CD4-positive, alpha-beta T cell treated with Interferon gamma for 1 hour (primary cell): Measurements from ENCODE around the gene MSI2.
"Not testable (repeated sequence)": the region's sequence is repeated elsewhere in the genome, so short reads cannot be mapped to it uniquely, and the experiment has no call there.

Experiments
- DNase-seq: peaks from one replicate; pipeline ENCODE4 v3.0.0-alpha.2; 2020

The MSI2 gene

DNA sequence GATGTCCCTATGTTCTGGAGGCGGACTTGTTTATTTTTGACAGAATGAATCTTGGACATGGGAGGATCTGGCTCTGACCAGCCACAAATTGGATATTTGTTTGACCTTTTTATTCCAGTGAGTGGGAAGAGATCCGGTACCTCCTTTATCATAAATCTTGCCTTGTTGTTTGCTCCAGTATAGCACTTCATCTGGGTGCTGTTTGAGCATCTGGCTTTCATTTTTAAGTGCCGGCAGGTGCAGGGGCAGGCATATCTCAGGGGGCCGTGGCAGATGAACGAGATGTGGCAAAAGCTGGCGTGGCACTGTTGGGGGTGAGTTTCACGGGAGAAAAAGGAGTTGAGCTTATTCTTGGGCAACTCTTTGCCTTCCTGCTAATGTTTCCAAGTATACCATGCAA, 37.8 kb downstream of the MSI2 start:
- no peak for DNase-seq

DNA sequence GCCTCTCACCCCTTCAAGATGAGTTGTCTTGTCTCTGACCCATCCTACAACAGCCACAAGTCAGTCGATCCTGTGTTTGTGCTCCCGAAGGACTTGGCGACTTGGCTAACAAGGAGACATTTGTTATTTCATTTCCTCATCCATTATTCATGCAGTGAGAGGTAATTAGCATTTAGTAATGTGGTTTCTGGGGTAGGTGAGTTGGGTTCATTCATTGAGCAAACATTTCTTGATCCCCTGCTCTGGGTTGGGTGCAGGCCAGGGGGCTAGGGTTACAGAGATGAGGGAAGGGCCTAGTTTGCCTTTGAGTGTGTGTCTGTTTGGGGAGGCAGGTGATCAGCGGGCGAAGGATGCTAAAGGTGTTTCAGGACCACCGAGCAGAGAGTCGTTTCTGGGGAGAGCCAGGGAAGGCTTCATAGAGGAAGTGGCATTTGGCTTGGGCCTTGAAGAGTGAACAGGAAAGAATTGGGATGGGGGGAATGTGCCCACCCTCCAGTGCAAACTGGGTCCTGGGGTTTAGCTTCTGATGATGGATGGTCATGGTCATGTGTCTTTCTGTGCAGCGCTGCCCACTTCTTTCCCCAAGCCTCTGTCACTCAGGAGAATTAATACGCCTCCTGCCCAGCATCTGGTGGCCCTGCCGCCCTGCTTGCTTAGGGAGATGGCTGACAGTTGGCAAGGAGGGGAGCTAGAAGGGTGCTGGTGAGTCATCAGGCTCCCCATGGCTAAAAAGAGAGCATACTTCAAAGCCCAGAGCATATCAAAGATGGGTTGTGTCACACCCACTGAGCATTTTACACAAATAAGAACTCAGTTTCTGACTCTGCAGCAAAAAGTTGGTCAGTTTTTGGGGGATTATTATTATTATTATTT, 38.5 kb downstream of the MSI2 start:
- DNase-seq = no peak

DNA sequence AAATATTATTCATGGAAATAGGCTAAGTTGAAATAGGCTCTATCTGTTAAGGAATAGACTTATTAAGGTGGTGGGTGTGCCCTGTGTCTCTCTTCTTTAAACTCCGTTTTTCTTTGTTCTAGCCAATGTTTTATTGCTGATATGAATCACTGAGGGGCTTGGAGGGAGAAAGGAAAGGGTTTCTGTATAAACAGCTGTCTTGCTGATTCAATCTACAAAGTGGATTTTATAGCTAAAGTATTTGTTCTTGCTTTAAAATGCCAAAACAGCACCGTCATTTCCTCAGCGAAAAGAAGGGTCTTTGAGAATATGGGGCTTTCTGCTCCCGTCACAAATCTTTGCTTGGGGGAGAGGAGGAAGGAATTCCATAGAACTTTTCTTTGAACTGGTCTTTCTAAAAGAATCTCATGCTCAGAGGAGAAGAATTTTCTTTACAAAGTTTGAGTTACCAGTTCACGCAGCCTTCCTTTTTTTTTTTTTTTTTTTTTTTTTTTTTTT, 39.3 kb downstream of the MSI2 start:
- no peak for DNase-seq

DNA sequence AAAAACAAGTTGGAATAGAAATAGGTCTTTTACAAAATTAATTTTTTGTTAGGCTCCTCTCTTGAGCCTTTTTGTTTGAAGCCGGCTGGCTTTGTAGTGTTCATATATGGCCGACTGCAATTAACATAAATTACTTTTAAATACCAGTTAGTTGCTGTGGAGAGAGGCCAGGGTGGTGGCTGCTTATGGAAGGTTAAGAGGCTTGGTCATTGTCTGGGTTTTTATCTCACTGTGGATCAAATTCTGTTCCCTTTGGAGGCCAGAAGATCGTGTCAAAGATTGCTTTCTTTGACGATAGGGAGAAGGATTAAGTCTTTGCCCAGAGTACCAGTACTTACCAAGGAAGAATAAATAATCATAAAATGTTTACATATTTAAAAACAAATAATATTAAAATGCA, 39.9 kb downstream of the MSI2 start:
- no peak for DNase-seq

DNA sequence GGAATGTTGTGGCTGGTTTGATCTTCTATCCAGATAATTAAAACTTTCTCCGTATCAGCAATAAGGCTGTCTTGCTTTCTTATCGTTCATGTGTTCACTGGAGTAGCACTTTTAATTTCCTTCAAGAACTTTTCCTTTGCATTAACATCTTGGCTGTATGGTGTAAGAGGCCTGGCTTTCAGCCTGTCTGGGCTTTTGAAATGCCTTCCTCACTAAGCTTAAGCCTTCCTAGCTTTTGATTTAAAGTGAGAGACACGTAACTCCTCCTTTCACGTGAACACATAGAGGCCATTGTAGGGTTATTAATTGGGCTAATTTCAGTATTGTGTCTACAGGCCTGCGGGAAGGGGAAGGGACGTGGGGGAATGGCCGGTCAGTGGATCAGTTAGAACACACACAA, 42.9 kb downstream of the MSI2 start:
- DNase-seq = no peak

DNA sequence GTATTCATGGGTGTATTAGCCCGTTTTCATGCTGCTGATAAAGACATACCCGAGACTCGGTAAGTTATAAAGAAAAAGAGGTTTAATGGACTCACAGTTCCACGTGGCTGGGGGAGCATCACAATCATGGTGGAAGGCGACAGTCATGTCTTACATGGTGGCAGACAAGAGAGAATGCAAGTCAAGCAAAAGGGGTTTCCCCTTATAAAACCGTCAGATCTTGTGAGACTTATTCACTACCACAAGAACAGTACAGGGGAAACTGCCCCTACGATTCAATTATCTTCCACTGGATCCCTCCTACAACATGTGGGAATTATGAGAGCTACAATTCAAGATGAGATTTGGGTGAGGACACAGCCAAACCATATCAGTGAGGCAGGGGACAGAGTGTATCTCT, 44.3 kb downstream of the MSI2 start:
- not testable (repeated sequence) for DNase-seq

DNA sequence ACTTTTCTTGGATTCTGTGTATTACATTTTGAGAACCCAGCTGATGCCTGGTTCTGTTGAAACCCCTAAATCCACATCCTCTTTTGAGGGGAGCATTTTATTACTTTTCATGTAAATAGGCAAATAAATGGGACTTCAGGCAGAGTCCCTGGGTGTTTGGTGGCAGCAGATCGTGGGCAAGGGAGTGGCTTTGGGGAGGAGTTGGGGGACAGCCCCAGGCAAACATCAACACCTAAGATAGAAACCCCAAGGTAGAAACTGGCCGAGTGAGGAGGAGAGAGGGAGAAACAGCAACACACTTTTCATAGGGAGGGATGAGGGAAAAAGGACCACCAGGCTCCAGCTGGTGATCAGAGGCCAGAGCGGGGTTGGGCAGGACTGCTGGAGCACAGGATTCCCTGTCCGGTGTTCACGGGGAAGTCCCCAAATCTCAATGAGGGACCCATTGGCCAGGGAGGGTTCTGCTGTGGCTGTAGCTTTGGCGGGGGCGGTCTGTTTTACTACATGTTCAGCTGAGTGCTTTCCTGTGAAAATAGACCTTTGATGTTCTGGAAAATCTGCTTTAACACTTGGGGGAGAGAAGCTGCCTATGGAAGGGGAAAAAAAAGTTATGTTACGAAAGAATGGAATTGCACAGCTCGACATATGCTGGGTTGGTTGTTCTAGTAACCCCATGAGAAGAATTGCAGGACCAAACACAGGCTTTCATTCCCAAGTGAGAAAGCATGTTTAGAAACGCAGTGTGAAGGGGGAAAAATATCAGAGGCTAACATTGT, 46.6 kb downstream of the MSI2 start:
- DNase-seq = no peak

DNA sequence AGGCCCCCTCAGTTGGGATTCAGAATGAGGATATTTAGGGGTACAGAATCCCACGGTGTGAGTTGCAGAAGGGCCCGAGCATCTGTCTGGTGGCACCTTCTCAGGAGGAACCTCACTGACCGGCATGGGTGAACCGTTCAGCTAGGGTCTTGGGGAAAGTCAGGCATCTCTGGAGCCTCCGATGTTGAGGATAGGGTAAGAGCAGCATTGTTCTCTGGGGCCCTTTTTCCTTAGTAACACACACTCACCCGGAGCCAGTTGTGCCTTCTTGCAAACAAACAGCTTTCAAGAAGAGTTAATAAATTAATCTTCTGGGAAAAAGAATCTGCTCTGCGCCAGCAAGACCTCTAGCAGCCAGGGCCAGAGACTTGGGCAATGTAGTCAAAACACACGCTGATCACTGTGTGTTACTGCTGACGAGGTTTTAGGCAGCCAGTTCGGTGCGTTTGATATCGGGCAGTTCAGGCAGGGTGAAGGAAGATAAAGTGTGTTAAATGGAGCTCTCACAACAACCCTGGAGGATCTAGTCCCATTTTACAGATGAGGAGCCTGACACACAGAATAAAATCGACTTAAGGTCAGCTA, 48.9 kb downstream of the MSI2 start:
- DNase-seq = no peak

DNA sequence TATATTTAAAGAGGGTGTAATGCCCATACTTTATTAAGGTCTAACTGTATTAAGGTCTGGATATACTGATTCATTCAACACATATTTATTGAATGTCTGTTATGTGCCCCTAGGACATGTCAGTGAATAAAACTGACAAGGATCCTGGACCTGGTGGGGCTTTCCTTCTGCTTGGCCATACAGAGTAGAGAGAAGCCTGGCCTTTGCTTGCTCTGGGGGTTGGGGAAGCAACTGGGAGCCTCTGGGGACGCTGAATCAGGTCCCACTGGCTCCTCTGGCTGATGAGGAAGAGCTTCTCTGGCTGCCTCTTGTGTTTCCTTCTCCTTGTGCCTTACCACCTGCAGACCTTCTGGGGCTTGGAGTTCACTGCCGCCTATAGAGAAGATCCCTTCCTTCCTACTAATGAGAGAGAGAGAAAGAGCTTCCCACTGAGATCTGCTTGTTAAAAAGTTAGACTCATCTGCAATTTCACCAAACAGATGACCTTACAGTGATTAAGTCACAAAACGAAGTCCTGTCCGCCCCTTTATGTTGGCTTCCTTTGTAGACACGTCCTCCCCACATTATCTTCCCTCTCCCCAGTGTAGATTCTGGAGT, 49.7 kb downstream of the MSI2 start:
- DNase-seq = no peak

DNA sequence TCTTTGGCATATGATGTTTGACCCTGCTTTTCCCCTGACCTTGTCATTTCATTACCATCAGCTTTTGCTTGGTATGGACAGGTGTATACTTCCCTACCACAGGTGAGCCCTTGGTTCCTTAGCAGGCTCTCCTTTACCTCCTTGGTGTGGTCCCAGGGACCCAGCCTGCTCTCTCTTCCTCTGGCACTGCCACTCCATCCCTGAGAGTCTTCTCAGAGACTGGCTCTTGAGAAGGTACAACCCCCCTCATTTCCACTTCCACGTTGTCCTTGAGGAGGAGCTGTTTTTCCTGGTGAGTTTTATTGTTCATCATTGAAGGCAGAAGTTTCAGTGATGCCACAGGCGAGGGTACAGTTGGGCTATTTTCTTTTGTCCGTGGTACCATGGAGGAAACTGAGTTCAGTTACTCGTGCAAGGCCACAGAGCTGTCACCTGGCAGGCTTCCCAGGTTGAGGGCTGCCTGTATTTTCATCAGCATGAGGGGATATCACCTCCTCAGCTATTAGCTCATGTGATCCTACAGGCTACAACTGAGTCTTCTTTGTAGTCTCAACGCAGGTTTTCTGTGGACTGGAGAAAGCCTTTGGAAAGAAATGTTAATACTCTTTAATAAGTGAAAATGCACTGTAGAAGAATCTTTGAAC, 52.3 kb downstream of the MSI2 start:
- DNase-seq = no peak

DNA sequence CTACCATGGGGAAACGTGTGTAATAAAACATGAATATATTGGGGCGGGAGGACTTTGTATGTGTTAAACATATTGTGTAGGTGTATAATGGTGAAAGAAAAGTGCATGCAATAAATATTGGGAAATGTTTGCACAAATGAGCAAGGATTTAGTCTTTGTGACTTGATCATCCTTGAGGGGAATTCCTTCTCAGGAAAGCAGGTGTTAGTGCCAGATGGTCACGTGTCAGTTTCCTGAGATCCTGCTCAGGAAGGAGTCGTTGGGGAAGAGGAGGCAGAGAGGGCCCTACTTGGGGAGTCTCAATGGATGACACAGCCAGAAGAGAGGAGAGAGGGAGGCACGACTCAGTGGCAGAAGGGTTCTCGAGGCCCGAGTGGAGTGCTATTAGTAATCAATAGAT, 53.2 kb downstream of the MSI2 start:
- no peak for DNase-seq

DNA sequence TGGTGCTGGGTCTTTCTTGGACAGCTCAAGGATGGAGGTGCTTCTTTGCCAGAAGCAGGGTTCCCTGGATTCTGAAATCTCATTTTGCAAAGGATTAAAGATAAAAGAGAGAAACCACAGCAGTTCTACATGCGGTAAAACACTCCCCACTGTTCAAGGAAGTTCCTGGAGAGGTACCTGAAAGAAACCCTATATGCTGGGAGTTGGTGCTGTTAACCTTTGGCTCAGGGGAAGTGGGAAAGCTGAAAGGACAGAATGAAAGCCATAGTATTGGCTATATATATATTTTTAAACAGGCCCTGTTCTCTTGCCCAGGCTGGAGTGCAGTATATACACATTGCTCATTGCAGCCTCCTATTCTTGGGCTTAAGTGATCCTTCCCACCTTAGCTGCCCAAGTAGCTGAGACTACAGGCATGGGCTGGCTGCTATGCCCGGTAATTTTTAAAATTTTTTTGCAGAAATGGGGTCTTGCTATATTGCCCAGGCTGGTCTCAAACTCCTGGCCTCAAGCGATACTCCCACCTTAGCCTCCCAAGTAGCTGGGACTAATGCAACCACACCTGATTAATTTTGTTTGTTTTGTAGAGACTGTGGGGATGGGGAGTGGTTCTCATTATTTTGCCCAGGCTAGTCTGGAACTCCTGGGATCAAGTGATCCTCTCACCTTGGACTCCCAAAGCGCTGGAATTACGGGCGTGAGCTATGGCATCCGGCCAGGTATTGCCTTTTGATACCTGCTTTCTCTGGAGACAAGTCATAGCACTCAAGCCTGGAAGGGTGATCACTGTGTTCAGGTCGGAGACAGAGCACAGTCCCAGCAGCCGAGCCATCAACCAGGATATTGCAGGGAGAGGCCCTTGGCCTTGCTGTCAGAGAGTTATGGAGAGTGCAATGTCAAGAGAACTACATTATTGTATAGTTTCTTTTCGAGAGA, 55.2 kb downstream of the MSI2 start:
- no peak for DNase-seq

DNA sequence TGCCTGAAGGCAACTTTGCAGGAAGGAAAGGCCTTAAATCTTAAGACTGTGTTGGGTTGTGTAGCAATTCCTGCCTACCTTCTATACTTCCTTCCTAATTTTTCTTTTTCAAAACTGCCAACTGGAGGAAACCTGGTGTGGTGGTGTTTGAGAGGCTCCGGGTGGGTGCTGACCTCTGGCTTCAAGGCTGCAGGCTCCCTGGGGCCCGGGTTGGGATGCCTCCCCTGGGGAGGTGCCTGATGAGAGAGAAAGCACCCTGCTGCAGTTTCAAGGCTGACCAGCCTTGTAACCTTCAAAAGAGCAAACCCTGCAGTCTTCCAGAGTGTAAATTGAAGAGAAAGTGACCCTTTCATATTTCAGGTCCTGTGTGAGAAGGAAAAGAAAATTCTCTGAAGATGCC, 55.9 kb downstream of the MSI2 start:
- no peak for DNase-seq

DNA sequence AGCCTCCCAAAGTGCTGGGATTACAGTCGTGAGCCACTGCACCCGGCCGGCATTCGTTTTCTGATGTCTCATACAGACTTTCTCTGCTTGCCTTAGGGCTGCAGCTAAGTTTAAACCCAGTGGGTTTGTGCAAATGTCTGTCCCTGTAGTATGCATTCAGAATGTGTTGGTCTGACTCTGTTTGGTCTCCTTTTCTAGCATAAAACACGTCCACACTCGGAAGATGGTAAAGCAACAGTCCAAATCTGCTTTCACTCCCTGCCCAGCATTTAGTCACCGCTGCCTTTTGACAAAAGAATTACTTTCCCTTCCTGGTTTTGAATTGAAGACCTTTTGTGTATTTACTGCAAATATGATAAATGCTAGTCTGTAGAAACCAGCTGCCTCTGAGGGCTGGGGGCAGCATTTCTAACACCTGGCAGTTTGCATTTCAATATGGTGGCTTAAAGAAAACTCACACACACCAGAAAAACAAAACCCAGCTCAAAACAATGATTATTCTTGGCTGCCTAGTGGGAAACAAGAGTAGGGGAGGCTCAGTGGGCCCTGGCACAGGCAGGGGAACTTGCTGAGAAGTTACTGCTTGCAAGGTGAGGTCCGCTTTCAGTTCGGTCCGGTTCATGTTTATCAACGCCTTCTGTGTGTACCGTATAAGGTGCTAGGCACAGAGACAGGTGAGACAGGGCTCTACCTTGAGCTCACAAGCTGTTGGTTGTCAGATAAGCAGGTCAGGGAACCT, 56.9 kb downstream of the MSI2 start:
- no peak for DNase-seq

DNA sequence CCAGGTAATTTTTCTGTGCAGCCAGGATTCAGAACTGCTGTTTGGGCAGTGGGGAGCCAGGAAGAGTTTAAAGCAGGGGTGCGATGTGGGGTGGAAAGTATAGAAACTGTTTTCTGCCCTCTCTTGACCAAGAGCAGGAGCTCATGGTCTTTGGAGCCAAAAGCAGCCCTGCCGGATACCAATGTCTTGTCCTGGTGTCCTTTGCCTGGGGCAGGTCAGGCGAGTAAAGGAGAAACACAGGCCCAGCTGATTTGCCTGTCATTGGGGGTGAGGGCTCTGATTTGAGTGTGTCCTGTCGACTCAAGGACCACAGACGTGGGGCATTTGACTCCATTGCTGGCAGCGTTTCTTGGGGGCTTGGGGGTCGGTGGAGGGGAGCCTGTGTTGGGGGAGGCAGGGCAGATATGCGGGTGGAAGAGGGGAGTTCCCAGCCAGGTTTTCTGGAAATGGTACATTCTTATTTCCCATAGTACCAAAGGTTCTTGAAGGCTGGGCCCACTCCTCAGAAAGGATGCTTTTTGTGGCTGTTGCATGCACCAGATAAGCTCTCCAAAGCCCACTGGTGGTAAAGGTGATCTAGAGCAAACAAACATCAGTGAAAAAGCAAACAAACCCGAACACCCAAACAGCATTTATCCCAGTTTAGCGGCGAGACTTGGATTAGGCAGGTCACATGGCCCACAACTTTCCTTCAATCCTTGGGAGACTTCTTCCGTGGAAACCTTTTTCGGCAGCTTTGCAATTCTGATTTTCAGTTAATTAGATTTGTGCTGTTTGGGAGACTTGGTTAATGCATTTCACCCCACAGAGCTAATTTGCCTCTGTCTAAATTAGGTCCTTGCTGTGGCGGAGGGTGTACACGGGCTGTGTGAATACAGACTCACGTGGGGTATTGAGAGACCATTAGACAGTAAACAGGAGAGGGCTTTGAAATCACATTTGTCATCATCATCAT, 59.0 kb downstream of the MSI2 start:
- DNase-seq = no peak

DNA sequence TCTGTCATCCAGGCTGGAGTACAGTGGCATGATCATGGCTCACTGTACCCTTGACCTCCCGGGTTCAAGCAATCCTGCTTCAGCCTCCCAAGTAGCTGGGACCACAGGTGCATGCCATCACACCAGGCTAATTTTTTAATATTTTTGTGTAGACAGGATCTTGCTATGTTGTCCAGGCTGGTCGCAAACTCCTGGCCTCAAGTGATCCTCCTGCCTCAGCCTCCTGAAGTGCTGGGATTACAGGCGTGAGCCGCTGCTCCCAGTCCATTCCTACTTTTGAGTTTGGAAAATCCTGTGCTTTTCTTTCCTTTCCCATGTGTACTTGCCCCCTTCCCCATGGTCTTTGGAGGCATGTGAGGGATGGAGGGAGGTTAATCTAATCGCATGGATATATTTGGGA, 60.0 kb downstream of the MSI2 start:
- no peak for DNase-seq

DNA sequence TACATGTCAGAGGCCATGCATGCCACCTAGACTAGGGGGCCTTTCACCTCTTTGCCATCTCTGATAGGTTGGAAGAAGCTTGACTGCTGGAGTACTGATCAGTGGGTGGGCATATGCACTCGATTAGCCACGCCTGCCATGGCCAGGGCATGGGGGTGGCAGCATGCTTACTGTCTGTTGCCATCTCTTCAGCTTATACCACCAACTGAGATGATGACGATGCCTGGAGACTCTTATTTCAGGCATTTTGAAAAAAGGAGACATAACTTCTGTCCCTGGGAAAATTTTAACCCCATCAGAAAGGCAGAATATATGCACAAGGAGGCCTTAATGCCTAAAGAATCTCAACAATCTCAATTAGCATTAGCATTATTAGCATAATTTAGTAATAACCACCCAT, 60.8 kb downstream of the MSI2 start:
- no peak for DNase-seq

DNA sequence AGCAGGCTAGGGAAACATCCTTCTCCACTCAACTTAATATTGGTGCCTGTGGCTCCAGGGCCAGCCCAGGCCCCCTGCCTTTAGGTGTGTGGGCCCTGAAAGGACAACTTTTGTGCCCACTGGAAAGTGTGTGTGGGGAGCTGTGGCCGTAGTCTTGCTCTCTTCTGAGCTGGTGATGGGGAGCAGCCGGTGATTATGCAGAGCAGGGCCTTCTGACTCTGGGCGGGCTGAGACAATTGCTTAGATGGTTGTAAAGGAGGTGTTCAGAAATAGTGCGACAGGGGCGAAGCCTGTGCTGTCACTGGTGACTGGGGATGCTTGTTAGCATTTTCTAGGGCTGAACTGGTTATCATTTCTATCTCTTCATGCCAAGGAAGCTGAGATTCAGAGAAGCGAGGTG, 62.6 kb downstream of the MSI2 start:
- DNase-seq = no peak

DNA sequence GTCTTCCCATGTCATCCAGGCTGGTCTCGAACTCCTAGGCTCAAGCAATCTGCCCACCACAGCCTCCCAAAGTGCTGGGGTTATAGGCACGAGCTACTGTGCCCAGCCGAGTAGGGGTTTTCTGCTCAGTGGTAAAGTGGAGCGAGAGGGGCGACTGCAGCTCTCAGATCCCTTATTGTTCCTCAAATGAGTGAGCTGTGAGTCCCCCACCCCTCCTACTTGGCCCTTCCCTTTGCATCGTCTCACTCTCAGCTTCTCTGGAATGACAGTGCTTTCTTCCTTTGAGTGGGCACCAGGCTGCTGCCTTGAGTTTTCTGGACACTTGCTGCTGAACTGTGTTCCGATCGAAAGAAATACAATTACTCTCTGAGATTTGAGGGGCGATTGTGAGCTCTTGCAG, 63.5 kb downstream of the MSI2 start:
- no peak for DNase-seq

DNA sequence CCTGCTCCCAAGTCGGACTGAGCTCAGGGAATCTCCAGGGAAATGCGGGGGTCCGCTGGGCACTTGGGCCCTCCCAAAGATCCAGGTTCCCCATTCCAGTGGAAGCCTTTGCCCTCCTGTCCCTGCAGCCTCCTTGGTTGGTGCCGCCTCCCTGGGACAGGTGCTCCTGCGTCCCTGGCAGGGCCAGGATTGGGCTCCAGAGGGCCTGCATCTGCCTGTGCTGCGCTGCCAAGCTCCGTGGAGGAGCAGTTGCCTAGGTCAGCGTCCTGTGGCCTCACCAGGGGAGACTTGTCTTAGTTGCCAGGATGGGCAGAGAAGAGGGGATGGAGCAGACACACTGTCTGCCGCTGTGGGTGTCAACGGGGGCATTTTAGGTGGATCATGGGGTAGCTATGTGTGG, 67.1 kb downstream of the MSI2 start:
- no peak for DNase-seq
